Activated CD4-positive, alpha-beta T cell treated with anti-CD3 and anti-CD28 coated beads for 36 hours (primary cell): ENCODE data around the gene FSTL4. TPM values are rescaled to one million over a fixed set of nuclear protein-coding genes. Genes with fewer than 3 reads are reported as not detected.

Experiments
- ATAC-seq: fragments of 200-7000 bp; cut with Tn5 transposase; one replicate; pipeline ENCODE4 v1.10.0; 2021; ENCODE audit warnings: mild to moderate bottlenecking, moderate library complexity
- CTCF ChIA-PET: fragments of 350-600 bp; sonication (Branson Sonifier 250); formaldehyde crosslinking; loops from one replicate; lab custom pipeline; 2021; ENCODE audit warnings: antibody characterized with exemption; lab: Charles Lee
- POLR2A ChIA-PET: fragments of 350-600 bp; sonication (Branson Sonifier 250); formaldehyde crosslinking; loops from one replicate; lab custom pipeline; 2021; ENCODE audit warnings: antibody characterized with exemption, inconsistent platforms; lab: Charles Lee
- DNase-seq: peaks from one replicate; pipeline ENCODE4 v3.0.0-alpha.2; 2020
- H3K27ac Mint-ChIP-seq: one replicate; pipeline ENCODE4 v1.8.0; 2021; ENCODE audit warnings: mixed read lengths
- H3K27me3 Mint-ChIP-seq: one replicate; pipeline ENCODE4 v1.8.0; 2021; ENCODE audit warnings: mixed read lengths
- H3K36me3 Mint-ChIP-seq: one replicate; pipeline ENCODE4 v1.8.0; 2021; ENCODE audit warnings: low read depth, mixed read lengths
- H3K4me1 Mint-ChIP-seq: one replicate; pipeline ENCODE4 v1.8.0; 2021; ENCODE audit warnings: mixed read lengths
- H3K4me3 Mint-ChIP-seq: one replicate; pipeline ENCODE4 v1.8.0; 2021; ENCODE audit warnings: mild to moderate bottlenecking, moderate library complexity, mixed read lengths
- H3K9me3 Mint-ChIP-seq: one replicate; pipeline ENCODE4 v1.8.0; 2021; ENCODE audit warnings: low read depth, mixed read lengths
- intact Hi-C, 2 experiments: fragments of 100-400 bp; cut with DNase I in 1 of 2; cut with micrococcal nuclease in 1 of 2; formaldehyde crosslinking; loops; one replicate each; pipeline versions ENCODE4 v1.14.2 to v1.15.1; 2022 to 2024; cut with DNase I, micrococcal nuclease
- total RNA-seq, 2 experiments: library from RNA; stranded (reverse); gene quantifications; one replicate each; pipeline ENCODE4 v1.2.3, GENCODE V29; 2021

FSTL4 gene
- total RNA-seq, 2 experiments from 2014 or later: not detected

GRCh38 chr5:133530270-133530669, 82.1 kb downstream of the FSTL4 start:
- DNase-seq: no peak
- Mint-ChIP-seq H3K4me1 (no peaks in the 10 kb centered on the region), H3K9me3 (no peaks in the 10 kb centered on the region), H3K36me3 (no peaks in the 10 kb centered on the region), H3K4me3 (no peak overlapping the region), H3K27ac (no peak overlapping the region), H3K27me3 (no peaks in the 10 kb centered on the region)
- ChIA-PET CTCF (interaction anchor here (0.7 to 1.6 kb wide), 3 partner anchors 18 to 444 kb away, joined by 3 to 4 read pairs (median 4); no protein-coding TSS in a partner anchor), POLR2A (no interaction called here)
- no peak for ATAC-seq
- intact Hi-C loops: no loop called here

- ATAC-seq: no peak
- ChIA-PET POLR2A (no interaction called here), CTCF (interaction anchor here (0.5 to 1.6 kb wide), 3 partner anchors 19 to 217 kb away, joined by 3 to 4 read pairs (median 4); no protein-coding TSS in a partner anchor)
- peaks cover 4% of the 10 kb centered on the region for H3K27me3 Mint-ChIP-seq
- H3K9me3 Mint-ChIP-seq: no peaks in the 10 kb centered on the region
- no peaks in the 10 kb centered on the region for H3K4me1 Mint-ChIP-seq
- H3K4me3 Mint-ChIP-seq: no peak overlapping the region
- intact Hi-C loops: no loop called here
- no peak overlapping the region for H3K27ac Mint-ChIP-seq
- no peak for DNase-seq
- H3K36me3 Mint-ChIP-seq: no peaks in the 10 kb centered on the region
Observed at GRCh38 chr5:133528841-133529240, 83.5 kb downstream of the FSTL4 start.

GRCh38 chr5:133527311-133527710, 85.0 kb downstream of the FSTL4 start:
- H3K4me1 Mint-ChIP-seq: no peaks in the 10 kb centered on the region
- no peak for ATAC-seq
- CTCF ChIA-PET: interaction anchor here (0.7 to 1.7 kb wide), 2 partner anchors 85 to 225 kb away, joined by 3 to 4 read pairs; partner anchors contain the start of gene FSTL4
- no peak overlapping the region for H3K4me3 Mint-ChIP-seq
- DNase-seq: no peak
- intact Hi-C loops: no loop called here
- H3K9me3 Mint-ChIP-seq: no peaks in the 10 kb centered on the region
- H3K27me3 Mint-ChIP-seq: peaks cover 5% of the 10 kb centered on the region
- H3K27ac Mint-ChIP-seq: no peak overlapping the region
- POLR2A ChIA-PET: no interaction called here
- H3K36me3 Mint-ChIP-seq: no peaks in the 10 kb centered on the region

- no peak for ATAC-seq
- Mint-ChIP-seq H3K27me3 (peaks cover 5% of the 10 kb centered on the region), H3K4me3 (no peak overlapping the region), H3K36me3 (no peaks in the 10 kb centered on the region), H3K9me3 (no peaks in the 10 kb centered on the region), H3K27ac (no peak overlapping the region), H3K4me1 (no peaks in the 10 kb centered on the region)
- DNase-seq: no peak
- POLR2A ChIA-PET: no interaction called here
- intact Hi-C loops: no loop called here
- CTCF ChIA-PET: no interaction called here
Observed at GRCh38 chr5:133526368-133526767, 86.0 kb downstream of the FSTL4 start.

GRCh38 chr5:133525126-133525525, 87.2 kb downstream of the FSTL4 start:
- DNase-seq (no peak), ATAC-seq (no peak)
- Mint-ChIP-seq H3K27ac (no peak overlapping the region), H3K27me3 (peaks cover 5% of the 10 kb centered on the region), H3K36me3 (no peaks in the 10 kb centered on the region), H3K9me3 (no peaks in the 10 kb centered on the region), H3K4me3 (no peak overlapping the region), H3K4me1 (no peaks in the 10 kb centered on the region)
- ChIA-PET POLR2A (no interaction called here), CTCF (interaction anchor here (1.0 kb wide), 1 partner anchor 414 kb away, joined by 3 read pairs; no protein-coding TSS in a partner anchor)
- intact Hi-C loops: no loop called here

GRCh38 chr5:133524666-133525065, 87.7 kb downstream of the FSTL4 start:
- ChIA-PET CTCF (no interaction called here), POLR2A (no interaction called here)
- no peak overlapping the region for H3K27ac Mint-ChIP-seq
- peaks cover 5% of the 10 kb centered on the region for H3K27me3 Mint-ChIP-seq
- intact Hi-C loops: no loop called here
- H3K36me3 Mint-ChIP-seq: no peaks in the 10 kb centered on the region
- DNase-seq (no peak), ATAC-seq (no peak)
- no peaks in the 10 kb centered on the region for H3K9me3 Mint-ChIP-seq
- no peak overlapping the region for H3K4me3 Mint-ChIP-seq
- no peaks in the 10 kb centered on the region for H3K4me1 Mint-ChIP-seq

GRCh38 chr5:133523961-133524586, 88.3 kb downstream of the FSTL4 start:
- POLR2A ChIA-PET: no interaction called here
- DNase-seq: no peak
- CTCF ChIA-PET: no interaction called here
- Mint-ChIP-seq H3K4me1 (no peaks in the 10 kb centered on the region), H3K36me3 (no peaks in the 10 kb centered on the region), H3K27me3 (peaks cover 5% of the 10 kb centered on the region), H3K9me3 (no peaks in the 10 kb centered on the region), H3K4me3 (no peak overlapping the region), H3K27ac (no peak overlapping the region)
- no peak for ATAC-seq
- intact Hi-C loops: no loop called here

- Mint-ChIP-seq H3K36me3 (no peaks in the 10 kb centered on the region), H3K9me3 (no peaks in the 10 kb centered on the region), H3K27ac (no peak overlapping the region), H3K4me3 (no peak overlapping the region), H3K4me1 (no peaks in the 10 kb centered on the region), H3K27me3 (peaks cover 5% of the 10 kb centered on the region)
- DNase-seq: no peak
- ATAC-seq: no peak
- CTCF ChIA-PET: no interaction called here
- intact Hi-C loops: no loop called here
- POLR2A ChIA-PET: no interaction called here
Observed at GRCh38 chr5:133523013-133523658, 89.2 kb downstream of the FSTL4 start.

- no peak for DNase-seq
- intact Hi-C loops: no loop called here
- H3K4me3 Mint-ChIP-seq: no peak overlapping the region
- H3K9me3 Mint-ChIP-seq: no peaks in the 10 kb centered on the region
- ChIA-PET POLR2A (no interaction called here), CTCF (interaction anchor here (0.9 kb wide), 1 partner anchor 10 kb away, joined by 4 read pairs; no protein-coding TSS in a partner anchor)
- H3K27ac Mint-ChIP-seq: no peak overlapping the region
- no peaks in the 10 kb centered on the region for H3K36me3 Mint-ChIP-seq
- H3K4me1 Mint-ChIP-seq: no peaks in the 10 kb centered on the region
- ATAC-seq: no peak
- H3K27me3 Mint-ChIP-seq: peaks cover 5% of the 10 kb centered on the region
Observed at GRCh38 chr5:133521801-133522200, 90.5 kb downstream of the FSTL4 start.

GRCh38 chr5:133520991-133521706, 91.2 kb downstream of the FSTL4 start:
- no peaks in the 10 kb centered on the region for H3K4me1 Mint-ChIP-seq
- peaks cover 8% of the 10 kb centered on the region for H3K27me3 Mint-ChIP-seq
- no peak for DNase-seq
- no peak overlapping the region for H3K4me3 Mint-ChIP-seq
- no peaks in the 10 kb centered on the region for H3K36me3 Mint-ChIP-seq
- CTCF ChIA-PET: interaction anchor here (0.5 to 0.9 kb wide), 2 partner anchors 9 to 49 kb away, joined by 3 to 4 read pairs; no protein-coding TSS in a partner anchor
- ATAC-seq: no peak
- POLR2A ChIA-PET: no interaction called here
- intact Hi-C loops: no loop called here
- H3K9me3 Mint-ChIP-seq: no peaks in the 10 kb centered on the region
- H3K27ac Mint-ChIP-seq: no peak overlapping the region

GRCh38 chr5:133520062-133520461, 92.3 kb downstream of the FSTL4 start:
- Mint-ChIP-seq H3K27me3 (peaks cover 8% of the 10 kb centered on the region), H3K4me3 (no peak overlapping the region), H3K9me3 (no peaks in the 10 kb centered on the region), H3K27ac (no peak overlapping the region), H3K36me3 (no peaks in the 10 kb centered on the region), H3K4me1 (no peaks in the 10 kb centered on the region)
- no peak for ATAC-seq
- DNase-seq: no peak
- intact Hi-C loops: no loop called here
- POLR2A ChIA-PET: no interaction called here
- CTCF ChIA-PET: no interaction called here
